ENCODE results near the gene PRKCZ. TPM values are rescaled to one million over a fixed set of nuclear protein-coding genes. Genes with fewer than 3 reads are reported as not detected.

PRKCZ gene
- total and polyA plus RNA-seq, 11 donors = 12.5 to 20.7 (median 16.5) TPM

DNA sequence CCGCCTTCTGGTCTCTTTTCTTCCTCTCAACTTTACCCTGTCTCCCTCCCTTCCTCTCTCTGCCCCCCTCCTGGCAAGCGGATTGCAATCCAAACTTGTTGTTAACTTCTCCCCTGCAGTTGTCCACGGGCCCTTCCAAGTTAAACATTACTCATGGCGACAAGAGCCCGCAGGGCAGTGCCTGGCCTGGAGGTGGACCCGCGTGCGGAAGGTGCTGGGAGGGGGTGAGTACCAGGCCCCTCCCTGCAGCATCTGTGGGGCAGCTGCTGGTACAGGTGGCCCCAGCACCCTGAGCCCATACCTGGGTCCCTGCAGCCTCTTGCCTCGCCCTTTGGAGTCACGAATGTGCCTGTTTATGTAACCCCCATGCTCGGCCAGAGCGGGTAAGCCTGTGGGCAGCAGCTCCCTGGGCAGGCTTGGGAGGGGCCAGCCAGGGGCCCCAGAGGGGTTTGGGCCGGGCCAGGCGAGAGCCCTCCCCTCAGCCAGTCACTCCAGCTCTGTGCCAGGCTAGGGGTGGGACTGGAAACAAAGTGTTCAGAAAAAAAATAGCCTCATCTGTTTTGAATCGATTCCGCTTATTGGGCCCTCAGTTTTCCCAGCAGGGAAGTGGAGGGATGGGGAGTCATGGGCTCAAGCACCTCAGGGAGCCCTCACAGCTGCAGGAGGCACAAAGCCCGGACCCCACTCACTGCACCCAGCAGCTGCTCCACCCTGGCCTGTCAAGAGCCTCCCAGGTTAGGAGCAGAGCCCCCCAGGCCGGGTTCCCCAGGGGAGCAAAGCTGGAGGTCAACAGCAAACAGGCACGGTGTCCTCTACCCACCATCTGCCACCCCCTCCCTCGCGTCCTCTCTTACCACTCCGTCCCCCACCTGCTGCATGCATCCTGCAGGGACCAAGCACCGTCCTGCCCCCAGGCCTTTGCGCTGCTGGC, 158.4 kb downstream of the PRKCZ start:
- intact Hi-C loops (cut with DNase I) = loop anchor here in 1 of 10 donors (10.0 kb wide), 1 partner anchor 336 kb away; no protein-coding TSS in a partner anchor

DNA sequence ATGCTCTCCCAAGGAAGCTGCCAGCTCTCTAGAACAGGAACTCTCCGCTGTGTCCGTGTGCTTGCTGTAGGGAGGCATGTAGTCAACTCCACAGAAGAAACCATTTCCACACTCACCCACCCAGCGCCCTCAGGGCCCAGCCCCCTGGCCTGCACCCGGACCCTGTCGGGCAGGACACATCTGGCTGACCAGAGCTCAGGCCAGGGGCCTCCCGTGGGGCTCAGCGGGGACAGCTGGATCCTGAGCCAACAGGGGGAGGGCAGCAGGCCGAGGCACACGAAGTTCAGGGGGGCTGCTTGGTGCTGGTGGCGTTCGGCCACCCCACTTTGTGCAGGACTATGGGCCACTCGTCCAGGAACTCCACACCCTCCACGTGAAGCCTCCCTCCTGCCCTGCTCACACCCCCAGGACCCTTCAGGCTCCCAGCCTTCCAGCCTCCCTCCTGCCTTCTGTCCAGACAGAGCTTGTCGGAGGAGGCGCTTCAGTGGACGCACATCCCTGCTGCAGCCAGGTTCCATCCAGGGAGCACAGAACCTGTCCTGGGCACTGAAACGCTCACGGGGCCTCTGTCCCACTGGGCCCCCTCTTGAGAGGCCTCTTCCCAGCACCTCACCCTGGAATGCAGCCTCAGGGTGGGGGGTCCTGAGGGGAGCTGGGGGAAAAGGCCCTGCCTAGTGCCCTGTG, 159.3 kb downstream of the PRKCZ start:
- no peaks in the 10 kb centered on the region for H3K27me3 ChIP-seq
- peak; percentile 17 to 67 (median 24) for DNase-seq
- H3K36me3 ChIP-seq = no peaks in the 10 kb centered on the region
- H3K9me3 ChIP-seq = no peaks in the 10 kb centered on the region
- peak overlapping the region in 10 of 12 donors; percentile 0 to 97 (median 81) for H3K27ac ChIP-seq
- no peak overlapping the region for H3K4me3 ChIP-seq
- WGBS, 4 donors = 64 to 73% (median 70%) methylated on average over 18 of the region's 18 CpGs
- no peak for ATAC-seq
- intact Hi-C loops (cut with DNase I) = loop anchor here in 2 of 10 donors (5.0 to 10.0 kb wide), 2 partner anchors 103 to 335 kb away; no protein-coding TSS in a partner anchor
- TF ChIP-seq POLR2A (IDR thresholded peaks at IDR 0.05) = no peak
- TF ChIP-seq, protein P1, sequence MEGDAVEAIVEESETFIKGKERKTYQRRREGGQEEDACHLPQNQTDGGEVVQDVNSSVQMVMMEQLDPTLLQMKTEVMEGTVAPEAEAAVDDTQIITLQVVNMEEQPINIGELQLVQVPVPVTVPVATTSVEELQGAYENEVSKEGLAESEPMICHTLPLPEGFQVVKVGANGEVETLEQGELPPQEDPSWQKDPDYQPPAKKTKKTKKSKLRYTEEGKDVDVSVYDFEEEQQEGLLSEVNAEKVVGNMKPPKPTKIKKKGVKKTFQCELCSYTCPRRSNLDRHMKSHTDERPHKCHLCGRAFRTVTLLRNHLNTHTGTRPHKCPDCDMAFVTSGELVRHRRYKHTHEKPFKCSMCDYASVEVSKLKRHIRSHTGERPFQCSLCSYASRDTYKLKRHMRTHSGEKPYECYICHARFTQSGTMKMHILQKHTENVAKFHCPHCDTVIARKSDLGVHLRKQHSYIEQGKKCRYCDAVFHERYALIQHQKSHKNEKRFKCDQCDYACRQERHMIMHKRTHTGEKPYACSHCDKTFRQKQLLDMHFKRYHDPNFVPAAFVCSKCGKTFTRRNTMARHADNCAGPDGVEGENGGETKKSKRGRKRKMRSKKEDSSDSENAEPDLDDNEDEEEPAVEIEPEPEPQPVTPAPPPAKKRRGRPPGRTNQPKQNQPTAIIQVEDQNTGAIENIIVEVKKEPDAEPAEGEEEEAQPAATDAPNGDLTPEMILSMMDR (IDR thresholded peaks at IDR 0.05) = no peak
- peaks cover 19 to 77% (median 65%) of the 10 kb centered on the region in 12 donors for H3K4me1 ChIP-seq

More for the DNA sequence above, 158.4 kb downstream of the PRKCZ start:
- H3K9me3 ChIP-seq = no peaks in the 10 kb centered on the region
- H3K27ac ChIP-seq = peak overlapping the region; percentile 43 to 97 (median 84)
- 75 to 82% (median 78%) methylated on average over 22 to 24 of the region's 24 CpGs for WGBS, 4 donors
- no peaks in the 10 kb centered on the region for H3K27me3 ChIP-seq
- no peak for ATAC-seq
- no peak overlapping the region for H3K4me3 ChIP-seq
- DNase-seq = peak; percentile 35 to 64 (median 61)
- H3K4me1 ChIP-seq = peaks cover 13 to 77% (median 64%) of the 10 kb centered on the region in 12 donors
- H3K36me3 ChIP-seq = no peaks in the 10 kb centered on the region
- TF ChIP-seq, protein P1 (IDR thresholded peaks at IDR 0.05) = peak in 1 of 12 donors; percentile 7
- no peak for TF ChIP-seq POLR2A (IDR thresholded peaks at IDR 0.05)

DNA sequence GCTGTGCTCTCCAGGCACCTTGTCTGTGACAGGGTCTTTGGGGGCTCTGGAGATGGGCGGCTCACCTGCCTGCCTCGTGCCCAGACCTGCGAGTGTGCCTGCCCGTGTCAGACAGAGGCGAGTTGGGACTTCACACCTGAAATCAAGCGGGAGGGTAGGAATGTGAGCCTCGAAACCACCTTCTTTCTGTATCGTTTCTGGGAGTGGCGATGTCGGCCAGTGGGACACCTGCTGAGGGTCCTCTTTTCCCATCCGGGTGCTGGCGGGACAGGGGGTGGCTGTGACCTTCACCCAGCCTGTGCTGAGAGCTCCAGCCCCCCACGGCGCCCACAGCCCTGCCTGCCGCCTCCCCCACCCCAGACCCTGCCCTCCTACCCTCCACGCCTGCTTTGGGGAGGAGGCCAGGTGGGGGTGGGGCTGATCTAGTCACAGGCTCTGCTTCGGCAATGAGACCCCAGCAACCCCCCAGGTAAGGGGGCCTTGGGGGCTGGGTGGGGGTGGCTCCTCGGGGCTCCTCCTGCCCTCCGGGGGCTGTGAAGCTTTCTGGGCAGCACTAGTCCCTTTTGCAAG, 160.0 kb downstream of the PRKCZ start:
- peak; percentile 9 to 45 (median 30) for DNase-seq
- intact Hi-C loops (cut with DNase I) = loop anchor here in 1 of 10 donors (5.0 kb wide), 1 partner anchor 102 kb away; no protein-coding TSS in a partner anchor
- no peak for TF ChIP-seq POLR2A (IDR thresholded peaks at IDR 0.05)
- TF ChIP-seq, protein P1 (IDR thresholded peaks at IDR 0.05) = no peak
- no peak for ATAC-seq
- H3K4me3 ChIP-seq = no peak overlapping the region
- 86 to 91% (median 87%) methylated on average over 9 to 19 of the region's 19 CpGs for WGBS, 4 donors
- peaks cover 22 to 83% (median 71%) of the 10 kb centered on the region in 12 donors for H3K4me1 ChIP-seq
- peak overlapping the region in 6 of 12 donors; percentile 12 to 96 (median 88) for H3K27ac ChIP-seq
- no peaks in the 10 kb centered on the region for H3K27me3 ChIP-seq
- H3K9me3 ChIP-seq = no peaks in the 10 kb centered on the region
- no peaks in the 10 kb centered on the region for H3K36me3 ChIP-seq

All from heart left ventricle (tissue), 16 donors.